Aorta (tissue), 5 donors: Measurements from ENCODE around the gene TIAM1. TPM values are rescaled to one million over a fixed set of nuclear protein-coding genes. Genes with fewer than 3 reads are reported as not detected.

Experiments
- ATAC-seq: fragments of 200-7000 bp; cut with Tn5 transposase; one replicate; pipeline ENCODE4 v1.9.1; 2022; ENCODE audit warnings: moderate library complexity; ENCODE audit not compliant: low FRiP score
- DNase-seq, 2 donors: peaks; one replicate each; pipeline ENCODE4 v3.0.0-alpha.2; 2020
- H3K27ac ChIP-seq, 2 donors: one replicate each; pipeline ENCODE4 v1.5.1; 2013; ENCODE audit warnings: low read length in 2 of 2, mild to moderate bottlenecking in 2 of 2, moderate library complexity in 2 of 2, control low read depth in 1 of 2, inconsistent platforms in 1 of 2, low read depth in 1 of 2
- H3K27me3 ChIP-seq, 2 donors: one replicate each; pipeline ENCODE4 v1.6.1; 2013; ENCODE audit warnings: control low read depth in 1 of 2, low read length in 1 of 2, mild to moderate bottlenecking in 1 of 2, moderate library complexity in 1 of 2; ENCODE audit not compliant: insufficient read depth in 2 of 2, control insufficient read depth in 1 of 2
- H3K36me3 ChIP-seq, 2 donors: one replicate each; pipeline ENCODE4 v1.6.1; 2013; ENCODE audit warnings: control low read depth in 1 of 2, low read length in 1 of 2, mild to moderate bottlenecking in 1 of 2; ENCODE audit not compliant: insufficient read depth in 2 of 2, control insufficient read depth in 1 of 2
- H3K4me1 ChIP-seq, 2 donors: one replicate each; pipeline ENCODE4 v1.6.1; 2013; ENCODE audit warnings: low read length in 2 of 2, control low read depth in 1 of 2, mild to moderate bottlenecking in 1 of 2, moderate library complexity in 1 of 2; ENCODE audit not compliant: insufficient read depth in 2 of 2, control insufficient read depth in 1 of 2
- H3K4me3 ChIP-seq, 2 donors: one replicate each; pipeline ENCODE4 v1.5.1; 2013; ENCODE audit warnings: low read length in 2 of 2, control low read depth in 1 of 2, mild to moderate bottlenecking in 1 of 2
- H3K9me3 ChIP-seq: one replicate; pipeline ENCODE4 v1.6.1; 2013; ENCODE audit warnings: mild to moderate bottlenecking, low read length; ENCODE audit not compliant: control insufficient read depth
- WGBS, 2 donors: extraction: QIAGEN DNeasy Blood & Tissue Kit; methylation state at CpG; one replicate each; pipeline ENCODE4 v1.1.7; 2013; 5-methylcytosine and 5-hydroxymethylcytosine counted together
- intact Hi-C, 2 donors: fragments of 100-400 bp; cut with DNase I; formaldehyde crosslinking; loops; one replicate each; pipeline versions ENCODE4 v1.14.2 to v1.15.0; 2022
- polyA plus RNA-seq, 2 donors: library from polyadenylated mRNA; stranded (reverse); fragments of 200-250 nt; gene quantifications; one replicate each; pipeline ENCODE4 v1.2.3, GENCODE V29; 2013
- total RNA-seq, 2 donors: library from RNA; stranded (reverse); fragmentation: NEBNext Ultra II Directional; extraction: Animal tissue kit (Norgen Biotek cat#: 25700); gene quantifications; one replicate each; pipeline ENCODE4 v1.2.1, GENCODE V29; 2021
- donor health status: healthy with polysubstance abuse.
- donor health status: Bipolar disorder and iron deficiency.
- donor health status: DM: no; HTN: no; CAD: no.
- donor health status: DM: no; HTN: no; CAD: no.
- donor health status: DM: yes; HTN: yes; CAD: no.

TIAM1 gene
- total and polyA plus RNA-seq, 4 donors, result 0.50 to 15.8 (median 12.9) TPM; not detected in 1

GRCh38 chr21:31360717-31361116 lies 16.7 kb upstream of the TIAM1 start:
- H3K27me3 ChIP-seq, result no peaks in the 10 kb centered on the region

GRCh38 chr21:31358158-31358557 lies 14.1 kb upstream of the TIAM1 start:
- DNase-seq, result no peak
- no peak overlapping the region for H3K27ac ChIP-seq
- H3K4me1 ChIP-seq, result no peaks in the 10 kb centered on the region
- no peaks in the 10 kb centered on the region for H3K27me3 ChIP-seq
- no peak for ATAC-seq
- no peaks in the 10 kb centered on the region for H3K36me3 ChIP-seq
- WGBS, 2 donors, result 94 to 96% methylated on average over 8 of the region's 8 CpGs
- no peaks in the 10 kb centered on the region for H3K9me3 ChIP-seq
- intact Hi-C loops, result no loop called here
- H3K4me3 ChIP-seq, result no peak overlapping the region

More at GRCh38 chr21:31360717-31361116, 16.7 kb upstream of the TIAM1 start:
- Histone ChIP-seq H3K4me3 (no peak overlapping the region), H3K9me3 (no peaks in the 10 kb centered on the region), H3K36me3 (no peaks in the 10 kb centered on the region), H3K27ac (no peak overlapping the region), H3K4me1 (no peaks in the 10 kb centered on the region)
- intact Hi-C loops, result no loop called here
- ATAC-seq (no peak), DNase-seq (no peak)

GRCh38 chr21:31356440-31356839 lies 12.4 kb upstream of the TIAM1 start:
- no peaks in the 10 kb centered on the region for H3K36me3 ChIP-seq
- no peaks in the 10 kb centered on the region for H3K27me3 ChIP-seq
- ATAC-seq, result no peak
- 84 to 87% methylated on average over 4 of the region's 4 CpGs for WGBS, 2 donors
- intact Hi-C loops, result no loop called here
- no peaks in the 10 kb centered on the region for H3K9me3 ChIP-seq
- H3K27ac ChIP-seq, result no peak overlapping the region
- H3K4me3 ChIP-seq, result no peak overlapping the region
- no peak for DNase-seq
- H3K4me1 ChIP-seq, result no peaks in the 10 kb centered on the region

- ATAC-seq, result no peak
- H3K36me3 ChIP-seq, result no peaks in the 10 kb centered on the region
- intact Hi-C loops, result no loop called here
- no peak for DNase-seq
- H3K27ac ChIP-seq, result no peak overlapping the region
- H3K4me1 ChIP-seq, result no peaks in the 10 kb centered on the region
- no peaks in the 10 kb centered on the region for H3K27me3 ChIP-seq
- 44 to 49% methylated on average over 10 of the region's 10 CpGs for WGBS, 2 donors
- H3K4me3 ChIP-seq, result no peak overlapping the region
- H3K9me3 ChIP-seq, result no peaks in the 10 kb centered on the region
These were observed 10.8 kb upstream of the TIAM1 start for GRCh38 chr21:31354604-31355443.

- no peaks in the 10 kb centered on the region for H3K27me3 ChIP-seq
- no peaks in the 10 kb centered on the region for H3K9me3 ChIP-seq
- H3K36me3 ChIP-seq, result no peaks in the 10 kb centered on the region
- WGBS, 2 donors, result 71 to 77% methylated on average over 4 of the region's 4 CpGs
- no peak overlapping the region for H3K27ac ChIP-seq
- H3K4me1 ChIP-seq, result no peaks in the 10 kb centered on the region
- intact Hi-C loops, result no loop called here
- no peak for DNase-seq
- ATAC-seq, result no peak
- no peak overlapping the region for H3K4me3 ChIP-seq
These were observed 10.1 kb upstream of the TIAM1 start for GRCh38 chr21:31354122-31354521.

- WGBS, 2 donors, result 32 to 83% methylated on average over 2 of the region's 2 CpGs
- DNase-seq (no peak), ATAC-seq (no peak)
These were observed 8.8 kb upstream of the TIAM1 start for GRCh38 chr21:31352836-31353235.

GRCh38 chr21:31351960-31352359 lies 7.9 kb upstream of the TIAM1 start:
- ATAC-seq, result no peak
- Histone ChIP-seq H3K36me3 (no peaks in the 10 kb centered on the region), H3K27me3 (no peaks in the 10 kb centered on the region), H3K4me3 (no peak overlapping the region), H3K4me1 (no peaks in the 10 kb centered on the region), H3K27ac (no peak overlapping the region), H3K9me3 (no peaks in the 10 kb centered on the region)
- DNase-seq, result no peak
- WGBS, 2 donors, result 61 to 72% methylated on average over 3 of the region's 3 CpGs
- intact Hi-C loops, result no loop called here

More at GRCh38 chr21:31352836-31353235, 8.8 kb upstream of the TIAM1 start:
- Histone ChIP-seq H3K4me1 (no peaks in the 10 kb centered on the region), H3K9me3 (no peaks in the 10 kb centered on the region), H3K27me3 (no peaks in the 10 kb centered on the region), H3K27ac (no peak overlapping the region), H3K4me3 (no peak overlapping the region), H3K36me3 (no peaks in the 10 kb centered on the region)
- intact Hi-C loops, result no loop called here

GRCh38 chr21:31351438-31351837 lies 7.4 kb upstream of the TIAM1 start:
- Histone ChIP-seq H3K4me3 (no peak overlapping the region), H3K9me3 (no peaks in the 10 kb centered on the region), H3K27ac (no peak overlapping the region), H3K27me3 (no peaks in the 10 kb centered on the region), H3K4me1 (no peaks in the 10 kb centered on the region), H3K36me3 (no peaks in the 10 kb centered on the region)
- intact Hi-C loops, result no loop called here
- ATAC-seq (no peak), DNase-seq (no peak)
- WGBS, 2 donors, result 52 to 57% methylated on average over 5 of the region's 5 CpGs

GRCh38 chr21:31349208-31349607 lies 5.1 kb upstream of the TIAM1 start:
- Histone ChIP-seq H3K9me3 (no peaks in the 10 kb centered on the region), H3K27me3 (no peaks in the 10 kb centered on the region), H3K36me3 (no peaks in the 10 kb centered on the region), H3K27ac (no peak overlapping the region), H3K4me3 (no peak overlapping the region), H3K4me1 (no peaks in the 10 kb centered on the region)
- 35 to 44% methylated on average over 4 of the region's 4 CpGs for WGBS, 2 donors
- intact Hi-C loops, result no loop called here
- DNase-seq (no peak), ATAC-seq (no peak)
